Endodermal cell (in vitro differentiated cells): ENCODE measurements around the gene CREBBP. TPM values are rescaled to one million over a fixed set of nuclear protein-coding genes. Genes with fewer than 3 reads are reported as not detected.

Source experiments
- DNase-seq: peaks from one replicate; pipeline ENCODE4 v3.0.0-alpha.2; 2017
- H3K27ac ChIP-seq: 2 replicates; pipeline ENCODE4 v1.5.1; 2013; ENCODE audit warnings: mild to moderate bottlenecking, low read depth, low read length, moderate library complexity
- H3K27me3 ChIP-seq: 2 replicates; pipeline ENCODE4 v1.6.1; 2013; ENCODE audit warnings: mild to moderate bottlenecking, low read length, moderate library complexity; ENCODE audit not compliant: insufficient read depth, control insufficient read depth, poor library complexity, severe bottlenecking
- H3K36me3 ChIP-seq: 2 replicates; pipeline ENCODE4 v1.7.0; 2013; ENCODE audit warnings: mild to moderate bottlenecking, low read length, moderate library complexity; ENCODE audit not compliant: control insufficient read depth, insufficient read depth
- H3K4me1 ChIP-seq: one replicate; pipeline ENCODE4 v1.7.0; 2013; ENCODE audit warnings: low read length; ENCODE audit not compliant: control insufficient read depth, insufficient read depth
- H3K4me3 ChIP-seq: 2 replicates; pipeline ENCODE4 v1.5.1; 2013; ENCODE audit warnings: mild to moderate bottlenecking, low read length, moderate library complexity
- H3K9ac ChIP-seq: 2 replicates; pipeline ENCODE4 v1.6.1; 2013; ENCODE audit warnings: mild to moderate bottlenecking, low read length, moderate library complexity; ENCODE audit not compliant: poor library complexity, severe bottlenecking; ENCODE audit errors: extremely low read depth
- H3K9me3 ChIP-seq: 2 replicates; pipeline ENCODE4 v1.6.1; 2013; ENCODE audit warnings: mild to moderate bottlenecking, low read length, moderate library complexity; ENCODE audit not compliant: control insufficient read depth
- H3K27ac Mint-ChIP-seq: 2 replicates; pipeline ENCODE4 v1.8.0; 2020; ENCODE audit warnings: mixed read lengths
- H3K27me3 Mint-ChIP-seq: 2 replicates; pipeline ENCODE4 v1.8.0; 2021; ENCODE audit warnings: mild to moderate bottlenecking, mixed read lengths; ENCODE audit not compliant: insufficient read depth
- H3K36me3 Mint-ChIP-seq: 2 replicates; pipeline ENCODE4 v1.8.0; 2020; ENCODE audit warnings: low read depth, mixed read lengths
- H3K4me1 Mint-ChIP-seq: 2 replicates; pipeline ENCODE4 v1.8.0; 2020; ENCODE audit warnings: mixed read lengths
- H3K4me3 Mint-ChIP-seq: 2 replicates; pipeline ENCODE4 v1.8.0; 2020; ENCODE audit warnings: mild to moderate bottlenecking, moderate library complexity, mixed read lengths
- H3K9me3 Mint-ChIP-seq: 2 replicates; pipeline ENCODE4 v1.8.0; 2020; ENCODE audit warnings: mild to moderate bottlenecking, mixed read lengths
- WGBS, 2 experiments: methylation state at CpG; one replicate each; pipeline versions ENCODE4 v1.1.5 to v1.1.7; 2013; ENCODE audit warnings: missing lambda C conversion rate in 2 of 2, mixed read lengths in 1 of 2; ENCODE audit not compliant: insufficient coverage in 1 of 2, insufficient read length in 1 of 2; 5-methylcytosine and 5-hydroxymethylcytosine counted together
- total RNA-seq, 2 donors: library from RNA; stranded (reverse); fragmentation: NEBNext Ultra II Directional in 1 of 2; extraction: Animal tissue kit (Norgen Biotek cat#: 25700) in 1 of 2; gene quantifications; 2 replicates in 1 of 2; 3 replicates in 1 of 2; pipeline ENCODE4 v1.2.1, GENCODE V29; 2021
- TF ChIP-seq, protein P1 (sequence below): fragments of 200-600 bp; sonication (generic); conservative IDR thresholded peaks from 2 replicates; pipeline ENCODE4 v1.5.0; 2021; ENCODE audit warnings: antibody characterized with exemption, mild to moderate bottlenecking

Gene CREBBP
- total RNA-seq, 2 donors from 2014 or later: 71.1 to 103 TPM

DNA sequence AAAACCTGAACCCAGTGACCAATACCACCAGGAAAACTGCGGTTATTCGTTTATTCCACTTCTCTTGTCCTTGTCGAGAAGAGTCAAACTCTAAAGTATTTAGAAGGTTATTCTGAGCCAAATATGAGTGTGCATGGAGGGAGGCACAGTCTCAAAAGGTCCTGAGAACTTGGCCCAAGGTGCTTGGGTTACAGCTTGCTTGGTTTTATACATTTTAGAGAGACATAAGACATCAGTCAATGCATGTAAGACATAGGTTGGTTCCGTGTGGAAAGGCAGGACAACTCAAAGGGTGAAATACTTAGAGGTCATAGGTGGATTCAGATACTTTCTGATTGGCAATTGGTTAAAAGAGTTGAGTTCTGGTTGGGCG is 162.5 kb downstream of the CREBBP start:
- H3K36me3 Mint-ChIP-seq: peaks cover 14% of the 10 kb centered on the region
- H3K4me3 ChIP-seq: peak overlapping the region; percentile 94
- H3K27ac ChIP-seq: peak overlapping the region; percentile 59
- no peaks in the 10 kb centered on the region for H3K9me3 Mint-ChIP-seq
- TF ChIP-seq, protein P1, sequence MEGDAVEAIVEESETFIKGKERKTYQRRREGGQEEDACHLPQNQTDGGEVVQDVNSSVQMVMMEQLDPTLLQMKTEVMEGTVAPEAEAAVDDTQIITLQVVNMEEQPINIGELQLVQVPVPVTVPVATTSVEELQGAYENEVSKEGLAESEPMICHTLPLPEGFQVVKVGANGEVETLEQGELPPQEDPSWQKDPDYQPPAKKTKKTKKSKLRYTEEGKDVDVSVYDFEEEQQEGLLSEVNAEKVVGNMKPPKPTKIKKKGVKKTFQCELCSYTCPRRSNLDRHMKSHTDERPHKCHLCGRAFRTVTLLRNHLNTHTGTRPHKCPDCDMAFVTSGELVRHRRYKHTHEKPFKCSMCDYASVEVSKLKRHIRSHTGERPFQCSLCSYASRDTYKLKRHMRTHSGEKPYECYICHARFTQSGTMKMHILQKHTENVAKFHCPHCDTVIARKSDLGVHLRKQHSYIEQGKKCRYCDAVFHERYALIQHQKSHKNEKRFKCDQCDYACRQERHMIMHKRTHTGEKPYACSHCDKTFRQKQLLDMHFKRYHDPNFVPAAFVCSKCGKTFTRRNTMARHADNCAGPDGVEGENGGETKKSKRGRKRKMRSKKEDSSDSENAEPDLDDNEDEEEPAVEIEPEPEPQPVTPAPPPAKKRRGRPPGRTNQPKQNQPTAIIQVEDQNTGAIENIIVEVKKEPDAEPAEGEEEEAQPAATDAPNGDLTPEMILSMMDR: no peak
- H3K27ac Mint-ChIP-seq: peak overlapping the region; percentile 93
- H3K9me3 ChIP-seq: no peaks in the 10 kb centered on the region
- H3K36me3 ChIP-seq: no peaks in the 10 kb centered on the region
- peak overlapping the region; percentile 88 for H3K4me3 Mint-ChIP-seq
- 19 to 35% methylated on average over 4 to 5 of the region's 5 CpGs for WGBS, 2 experiments
- peak overlapping the region; percentile 92 for H3K9ac ChIP-seq
- no peaks in the 10 kb centered on the region for H3K4me1 ChIP-seq
- H3K27me3 Mint-ChIP-seq: no peaks in the 10 kb centered on the region
- no peaks in the 10 kb centered on the region for H3K27me3 ChIP-seq
- peak; percentile 36 for DNase-seq
- peaks cover 19% of the 10 kb centered on the region for H3K4me1 Mint-ChIP-seq

DNA sequence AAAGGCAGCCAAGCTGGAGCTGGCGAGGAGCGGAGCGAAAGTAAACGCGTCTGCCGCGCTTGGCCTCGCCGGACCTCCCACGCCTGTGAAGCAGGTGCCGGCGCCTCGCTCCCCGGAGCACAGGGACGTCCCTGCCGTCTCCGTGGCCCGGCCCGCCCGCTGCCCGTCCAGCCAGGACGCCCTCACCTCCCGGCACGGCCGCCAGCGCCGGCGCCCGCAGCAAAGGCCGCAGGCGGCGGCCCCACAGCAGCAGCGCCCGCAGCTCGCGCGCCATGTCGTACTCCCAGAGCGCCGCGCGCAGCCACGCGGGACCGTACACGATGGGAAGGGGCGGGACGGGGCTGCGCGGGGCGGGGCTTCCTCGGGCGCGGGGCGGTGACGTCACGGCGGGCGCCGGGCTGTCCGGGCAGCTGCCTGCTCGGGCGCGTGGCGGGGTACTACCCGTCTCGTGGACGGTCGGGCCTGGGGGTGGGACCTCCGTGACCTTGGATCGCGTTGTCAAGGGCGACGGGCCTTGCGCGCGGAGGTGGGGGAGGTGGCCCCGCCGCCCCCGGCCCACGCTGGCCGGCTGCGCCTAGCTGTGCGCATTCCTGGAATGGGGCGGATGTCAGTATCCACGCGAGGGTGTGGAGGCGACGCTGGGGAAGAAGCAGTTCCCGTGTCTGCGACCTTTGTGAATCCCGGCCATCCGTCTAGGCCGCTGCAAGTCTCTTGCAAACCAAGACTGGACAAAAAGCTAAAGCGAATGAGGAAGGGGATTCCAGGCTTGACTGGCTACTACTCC is 163.1 kb downstream of the CREBBP start, which contains the start of gene TRAP1:
Gene TRAP1, minus strand, starts transcription at position 290 of the 784 bp plus-strand sequence. Its CDS starts 16 bp downstream, at position 274.
- Mint-ChIP-seq H3K9me3 (no peaks in the 10 kb centered on the region), H3K4me3 (peak within 1 kb of the TSS; percentile 88), H3K4me1 (peaks cover 22% of the 10 kb centered on the region), H3K36me3 (peaks cover 16% of the 10 kb centered on the region), H3K27me3 (no peaks in the 10 kb centered on the region), H3K27ac (peak within 1 kb of the TSS; percentile 93)
- peak within 1 kb of the TSS; percentile 92 for H3K9ac ChIP-seq
- no peaks in the 10 kb centered on the region for H3K36me3 ChIP-seq
- H3K9me3 ChIP-seq: no peaks in the 10 kb centered on the region
- 1% methylated on average over 44 to 95 of the region's 95 CpGs for WGBS, 2 experiments
- TF ChIP-seq, protein P1: no peak
- H3K27ac ChIP-seq: peak within 1 kb of the TSS; percentile 59
- H3K4me1 ChIP-seq: no peaks in the 10 kb centered on the region
- H3K27me3 ChIP-seq: no peaks in the 10 kb centered on the region
- DNase-seq: peak; percentile 90
- H3K4me3 ChIP-seq: peak within 1 kb of the TSS; percentile 94

- H3K27me3 Mint-ChIP-seq: no peaks in the 10 kb centered on the region
- no peaks in the 10 kb centered on the region for H3K9me3 Mint-ChIP-seq
- H3K27ac ChIP-seq: peak overlapping the region; percentile 47
- H3K4me1 Mint-ChIP-seq: peaks cover 25% of the 10 kb centered on the region
- H3K4me3 ChIP-seq: peak overlapping the region; percentile 94
- no peaks in the 10 kb centered on the region for H3K9me3 ChIP-seq
- H3K27me3 ChIP-seq: no peaks in the 10 kb centered on the region
- H3K27ac Mint-ChIP-seq: peak overlapping the region; percentile 91
- peaks cover 16% of the 10 kb centered on the region for H3K36me3 Mint-ChIP-seq
- no peaks in the 10 kb centered on the region for H3K4me1 ChIP-seq
- no peaks in the 10 kb centered on the region for H3K36me3 ChIP-seq
- 1 to 2% methylated on average over 24 to 34 of the region's 34 CpGs for WGBS, 2 experiments
- H3K4me3 Mint-ChIP-seq: peak overlapping the region; percentile 88
- peak; percentile 70 for DNase-seq
- peak overlapping the region; percentile 92 for H3K9ac ChIP-seq
- TF ChIP-seq, protein P1: no peak
Measured at GRCh38 chr16:3716831-3717234, 163.7 kb downstream of the CREBBP start.
